BLaER1 treated with 17β-estradiol and CSF1 and Interleukin-3, amounts not matched to agents 10 nM and 100 nM (cell line): ENCODE measurements around the gene PILRA.
"Not testable (repeated sequence)": the region's sequence is repeated elsewhere in the genome, so short reads cannot be mapped to it uniquely, and the experiment has no call there.

Source experiments
- H3K27ac ChIP-seq, 11 experiments: shearing (Covaris generic); formaldehyde crosslinking; 2 replicates each; pipeline ENCODE4 v1.8.1; 2022
- H3K27me3 ChIP-seq, 11 experiments: shearing (Covaris generic); formaldehyde crosslinking; 2 replicates each; pipeline ENCODE4 v1.8.1; 2022
- H3K36me3 ChIP-seq, 11 experiments: shearing (Covaris generic); formaldehyde crosslinking; 2 replicates each; pipeline ENCODE4 v1.8.1; 2022
- H3K4me1 ChIP-seq, 10 experiments: shearing (Covaris generic); formaldehyde crosslinking; 2 replicates each; pipeline ENCODE4 v1.8.1; 2022
- H3K4me2 ChIP-seq, 11 experiments: shearing (Covaris generic); formaldehyde crosslinking; 2 replicates each; pipeline ENCODE4 v1.8.1; 2022
- H3K4me3 ChIP-seq, 10 experiments: shearing (Covaris generic); formaldehyde crosslinking; 2 replicates each; pipeline ENCODE4 v1.8.1; 2022
- H3K9ac ChIP-seq, 11 experiments: shearing (Covaris generic); formaldehyde crosslinking; 2 replicates each; pipeline ENCODE4 v1.8.1; 2022
- H3K9me3 ChIP-seq, 11 experiments: shearing (Covaris generic); formaldehyde crosslinking; replicated peaks in 1 of 11; 2 replicates each; pipeline ENCODE4 v1.8.1; 2022
- H4K20me1 ChIP-seq, 11 experiments: shearing (Covaris generic); formaldehyde crosslinking; 2 replicates each; pipeline ENCODE4 v1.8.1; 2022
- Cebpa-rat ChIP-seq, 11 experiments: shearing (Covaris generic); IDR thresholded peaks; 2 replicates each; pipeline ENCODE4 v1.8.1; 2022

The PILRA gene

DNA sequence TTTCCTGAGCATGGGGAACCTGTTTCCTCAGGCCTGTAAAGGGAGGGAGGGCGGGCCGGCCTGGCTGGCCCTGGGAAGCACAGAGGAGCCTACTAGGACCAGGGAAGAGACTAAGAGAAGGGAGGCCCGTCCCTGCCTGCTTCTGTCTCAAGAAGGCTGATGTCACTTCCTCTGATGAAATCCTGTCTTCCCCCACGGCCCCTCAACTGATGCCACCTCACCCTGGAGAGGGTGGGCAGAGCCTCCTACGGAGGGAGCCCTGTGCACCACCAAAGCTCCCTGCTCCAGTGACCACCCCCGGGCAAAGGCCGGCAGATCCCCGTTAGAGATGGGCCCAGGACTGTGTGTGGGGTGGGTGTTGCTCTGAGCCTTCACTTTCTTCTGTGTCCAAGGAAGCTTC lies 1.0 kb upstream of the PILRA start:
- Histone ChIP-seq H3K36me3 (peaks cover 0 to 30% (median 0%) of the 10 kb centered on the region in 11 experiments; a peak in 4 of 22 replicates), H4K20me1 (peaks cover 0 to 18% (median 0%) of the 10 kb centered on the region in 11 experiments; a peak in 3 of 22 replicates), H3K4me3 (peak overlapping the region in 8 of 10 experiments; percentile 20 to 72 (median 42); a peak in 9 of 20 replicates), H3K27ac (peak overlapping the region; percentile 85 to 98 (median 92)), H3K27me3 (no peaks in the 10 kb centered on the region), H3K4me2 (peak overlapping the region; percentile 78 to 99 (median 96)), H3K9me3 (no peaks in the 10 kb centered on the region), H3K4me1 (peaks cover 70 to 99% (median 81%) of the 10 kb centered on the region in 10 experiments), H3K9ac (peak overlapping the region; percentile 65 to 87 (median 75))
- 0 out of 22 replicates have a peak, but pooled peaks of 3 of the 11 experiments have one; percentile 17 to 26 (median 22) for TF ChIP-seq Cebpa-rat (IDR thresholded peaks at IDR 0.05)

DNA sequence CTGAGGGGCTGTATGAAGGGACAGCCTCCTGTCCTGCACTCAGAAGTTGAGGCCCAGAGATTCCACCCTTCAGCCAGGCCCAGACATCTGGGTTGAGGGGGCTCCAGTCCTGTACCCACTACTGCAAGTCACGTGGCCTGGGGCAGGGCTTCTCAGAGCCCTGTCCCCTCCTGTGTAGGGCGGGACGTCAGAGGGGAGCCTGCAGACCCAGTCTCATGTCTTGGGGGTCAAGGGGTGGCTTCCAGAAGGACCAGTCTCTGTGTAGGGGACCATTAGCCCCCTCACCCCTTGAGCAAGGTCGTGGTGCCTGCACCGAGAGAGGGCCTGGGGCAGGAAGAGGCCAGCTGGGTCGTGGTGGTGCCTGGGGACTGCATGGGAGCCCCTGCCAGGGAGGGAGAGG lies 593 bp upstream of the PILRA start:
- Histone ChIP-seq H3K27me3 (no peaks in the 10 kb centered on the region), H3K9ac (peak overlapping the region; percentile 65 to 87 (median 74)), H4K20me1 (peaks cover 0 to 14% (median 0%) of the 10 kb centered on the region in 11 experiments; a peak in 2 of 22 replicates), H3K4me2 (peak overlapping the region; percentile 78 to 99 (median 96)), H3K4me1 (peaks cover 65 to 99% (median 78%) of the 10 kb centered on the region in 10 experiments), H3K4me3 (peak overlapping the region in 8 of 10 experiments; percentile 20 to 72 (median 42); a peak in 10 of 20 replicates), H3K36me3 (peaks cover 0 to 34% (median 0%) of the 10 kb centered on the region in 11 experiments; a peak in 4 of 22 replicates), H3K9me3 (no peaks in the 10 kb centered on the region), H3K27ac (peak overlapping the region; percentile 85 to 98 (median 92))
- TF ChIP-seq Cebpa-rat (IDR thresholded peaks at IDR 0.05) = no peak

- H3K4me1 ChIP-seq = peaks cover 52 to 99% (median 74%) of the 10 kb centered on the region in 10 experiments
- H3K9ac ChIP-seq = peak overlapping the region in 10 of 11 experiments; percentile 65 to 87 (median 76); a peak in 17 of 22 replicates
- not testable (repeated sequence) for H3K27me3 ChIP-seq, H4K20me1 ChIP-seq, H3K9me3 ChIP-seq
- H3K36me3 ChIP-seq = peaks cover 0 to 47% (median 0%) of the 10 kb centered on the region in 11 experiments; a peak in 5 of 22 replicates
- peak overlapping the region; percentile 85 to 98 (median 92); a peak in 21 of 22 replicates for H3K27ac ChIP-seq
- H3K4me3 ChIP-seq = peak overlapping the region in 4 of 10 experiments; percentile 57 to 72 (median 66); a peak in 8 of 20 replicates
- H3K4me2 ChIP-seq = peak overlapping the region; percentile 78 to 99 (median 96)
Measured at GRCh38 chr7:100373870-100374598, 747 bp downstream of the PILRA start.

GRCh38 chr7:100374601-100375000 lies 1.3 kb downstream of the PILRA start:
- Histone ChIP-seq H3K36me3 (peaks cover 0 to 50% (median 0%) of the 10 kb centered on the region in 11 experiments; a peak in 5 of 22 replicates), H3K27ac (peak overlapping the region in 9 of 11 experiments; percentile 30 to 98 (median 93); a peak in 17 of 22 replicates), H3K9ac (peak overlapping the region in 7 of 11 experiments; percentile 12 to 87 (median 77); a peak in 9 of 22 replicates), H3K4me3 (peak overlapping the region in 3 of 10 experiments; percentile 57 to 72 (median 72); a peak in 7 of 20 replicates), H4K20me1 (no peaks in the 10 kb centered on the region), H3K27me3 (no peaks in the 10 kb centered on the region), H3K4me2 (peak overlapping the region; percentile 78 to 99 (median 96); a peak in 19 of 22 replicates), H3K4me1 (peaks cover 46 to 100% (median 74%) of the 10 kb centered on the region in 10 experiments), H3K9me3 (no peaks in the 10 kb centered on the region)
- no peak for TF ChIP-seq Cebpa-rat (IDR thresholded peaks at IDR 0.05)

DNA sequence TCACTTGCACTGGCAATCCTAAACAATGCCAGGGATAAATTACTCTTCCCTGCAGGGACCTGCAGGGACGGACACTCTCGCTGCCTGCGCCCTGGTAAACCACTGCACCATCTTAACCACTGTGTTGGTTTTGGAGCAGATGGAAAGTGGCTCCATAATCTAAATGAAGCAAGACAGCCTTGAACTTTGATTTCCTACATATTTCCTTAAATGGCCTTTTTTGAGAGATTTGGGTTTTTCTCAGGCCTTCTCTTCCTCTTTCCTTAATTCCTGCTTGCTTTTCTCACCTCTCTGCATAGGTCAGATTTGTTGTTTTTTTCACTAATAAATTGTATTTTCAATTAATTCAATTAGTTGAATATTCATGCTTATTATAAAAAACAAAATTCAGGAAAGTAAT lies 2.8 kb downstream of the PILRA start:
- TF ChIP-seq Cebpa-rat (IDR thresholded peaks at IDR 0.05) = no peak
- Histone ChIP-seq H3K9ac (peak overlapping the region in 3 of 11 experiments; percentile 45 to 87 (median 84); a peak in 6 of 22 replicates), H3K4me3 (peak overlapping the region in 3 of 10 experiments; percentile 57 to 72 (median 72); a peak in 6 of 20 replicates), H4K20me1 (no peaks in the 10 kb centered on the region), H3K9me3 (no peaks in the 10 kb centered on the region), H3K27ac (peak overlapping the region in 3 of 11 experiments; percentile 7 to 32 (median 18); a peak in 3 of 22 replicates), H3K4me2 (peak overlapping the region in 5 of 11 experiments; percentile 49 to 99 (median 97); a peak in 10 of 22 replicates), H3K4me1 (peaks cover 45 to 100% (median 73%) of the 10 kb centered on the region in 10 experiments), H3K36me3 (peaks cover 0 to 50% (median 0%) of the 10 kb centered on the region in 11 experiments; a peak in 5 of 22 replicates), H3K27me3 (no peaks in the 10 kb centered on the region)

DNA sequence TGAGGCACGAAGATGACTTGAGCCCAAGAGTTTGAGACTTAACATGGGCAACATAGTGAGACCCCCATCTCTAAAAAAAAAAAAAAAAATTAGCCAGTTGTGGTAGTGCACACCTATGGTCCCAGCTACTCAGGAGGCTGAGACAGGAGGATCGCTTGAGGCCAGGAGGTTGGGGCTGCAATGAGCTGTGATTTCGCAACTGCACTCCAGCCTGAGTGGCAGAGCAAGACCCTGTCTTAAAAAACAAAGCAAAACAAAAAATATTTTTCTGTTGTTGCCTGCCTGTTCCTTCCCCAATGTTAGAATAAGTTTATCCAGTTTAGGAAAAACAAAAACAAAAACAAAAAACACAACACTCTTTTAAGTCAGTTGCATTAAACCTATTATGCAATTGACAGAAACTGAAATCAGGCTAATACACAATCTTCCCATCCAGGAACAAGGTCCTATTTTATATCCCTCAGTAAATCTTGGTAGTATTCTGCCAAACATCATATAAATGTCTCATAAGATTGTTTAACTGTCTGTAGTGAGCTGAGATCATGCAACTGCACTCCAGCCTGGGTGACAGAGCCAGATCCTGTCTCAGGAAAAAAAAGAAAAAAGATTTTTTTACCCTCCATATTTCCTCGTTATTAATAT lies 4.9 kb downstream of the PILRA start:
- Histone ChIP-seq H3K9me3 (peaks cover 0 to 7% (median 0%) of the 10 kb centered on the region in 11 experiments; a peak in 4 of 22 replicates), H3K9ac (peak overlapping the region in 2 of 11 experiments; percentile 74 to 84; a peak in 5 of 22 replicates), H3K27me3 (no peaks in the 10 kb centered on the region), H3K4me1 (peaks cover 27 to 98% (median 64%) of the 10 kb centered on the region in 10 experiments), H3K36me3 (peaks cover 0 to 66% (median 0%) of the 10 kb centered on the region in 11 experiments; a peak in 5 of 22 replicates), H4K20me1 (no peaks in the 10 kb centered on the region), H3K4me3 (peak overlapping the region in 2 of 10 experiments; percentile 72; a peak in 4 of 20 replicates), H3K4me2 (peak overlapping the region in 6 of 11 experiments; percentile 27 to 99 (median 72); a peak in 11 of 22 replicates), H3K27ac (peak overlapping the region in 2 of 11 experiments; percentile 32 to 44; a peak in 3 of 22 replicates)
- TF ChIP-seq Cebpa-rat (IDR thresholded peaks at IDR 0.05) = peak in 8 of 11 experiments; percentile 27 to 81 (median 57); a peak in 10 of 22 replicates

DNA sequence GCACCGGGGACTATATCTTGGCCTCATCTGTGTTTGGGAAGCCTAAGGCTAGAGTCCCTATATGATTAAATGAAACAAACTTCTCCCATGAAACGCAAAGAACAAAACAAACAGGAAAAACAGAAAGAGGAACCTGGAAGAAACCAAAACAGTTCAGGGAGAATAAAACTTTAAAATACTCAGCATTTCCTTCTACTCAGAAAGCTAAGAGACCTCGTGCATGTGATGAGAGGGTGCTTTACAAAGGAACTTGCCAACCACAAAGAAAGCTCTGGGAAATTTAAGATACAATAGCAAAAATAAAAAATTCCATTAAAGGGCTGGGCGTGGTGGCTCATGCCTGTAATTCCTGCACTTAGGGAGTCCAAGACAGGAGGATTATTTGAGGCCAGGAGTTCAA lies 6.9 kb downstream of the PILRA start:
- Histone ChIP-seq H4K20me1 (peaks cover 0 to 4% (median 0%) of the 10 kb centered on the region in 11 experiments; a peak in 1 of 22 replicates), H3K27ac (peak overlapping the region in 9 of 11 experiments; percentile 38 to 96 (median 81); a peak in 17 of 22 replicates), H3K9me3 (peaks cover 0 to 7% (median 0%) of the 10 kb centered on the region in 11 experiments; a peak in 4 of 22 replicates), H3K36me3 (peaks cover 0 to 62% (median 0%) of the 10 kb centered on the region in 11 experiments; a peak in 5 of 22 replicates), H3K9ac (peak overlapping the region in 8 of 11 experiments; percentile 16 to 84 (median 70); a peak in 13 of 22 replicates), H3K4me2 (peak overlapping the region; percentile 3 to 99 (median 55); a peak in 20 of 22 replicates), H3K27me3 (no peaks in the 10 kb centered on the region), H3K4me3 (peak overlapping the region in 1 of 10 experiments; percentile 72; a peak in 2 of 20 replicates), H3K4me1 (peaks cover 32 to 100% (median 66%) of the 10 kb centered on the region in 10 experiments)
- TF ChIP-seq Cebpa-rat (IDR thresholded peaks at IDR 0.05) = no peak

- not testable (repeated sequence) for H3K27me3 ChIP-seq, H3K9ac ChIP-seq, H3K9me3 ChIP-seq, H3K4me3 ChIP-seq
- Histone ChIP-seq H4K20me1 (peaks cover 0 to 12% (median 0%) of the 10 kb centered on the region in 11 experiments; a peak in 2 of 22 replicates), H3K4me2 (peak overlapping the region in 3 of 11 experiments; percentile 96 to 99 (median 97); a peak in 5 of 22 replicates), H3K4me1 (peaks cover 44 to 100% (median 73%) of the 10 kb centered on the region in 10 experiments), H3K27ac (peak overlapping the region in 4 of 11 experiments; percentile 85 to 96 (median 88); a peak in 6 of 22 replicates), H3K36me3 (peaks cover 0 to 49% (median 0%) of the 10 kb centered on the region in 11 experiments; a peak in 5 of 22 replicates)
Measured at GRCh38 chr7:100381531-100382233, 8.4 kb downstream of the PILRA start.

DNA sequence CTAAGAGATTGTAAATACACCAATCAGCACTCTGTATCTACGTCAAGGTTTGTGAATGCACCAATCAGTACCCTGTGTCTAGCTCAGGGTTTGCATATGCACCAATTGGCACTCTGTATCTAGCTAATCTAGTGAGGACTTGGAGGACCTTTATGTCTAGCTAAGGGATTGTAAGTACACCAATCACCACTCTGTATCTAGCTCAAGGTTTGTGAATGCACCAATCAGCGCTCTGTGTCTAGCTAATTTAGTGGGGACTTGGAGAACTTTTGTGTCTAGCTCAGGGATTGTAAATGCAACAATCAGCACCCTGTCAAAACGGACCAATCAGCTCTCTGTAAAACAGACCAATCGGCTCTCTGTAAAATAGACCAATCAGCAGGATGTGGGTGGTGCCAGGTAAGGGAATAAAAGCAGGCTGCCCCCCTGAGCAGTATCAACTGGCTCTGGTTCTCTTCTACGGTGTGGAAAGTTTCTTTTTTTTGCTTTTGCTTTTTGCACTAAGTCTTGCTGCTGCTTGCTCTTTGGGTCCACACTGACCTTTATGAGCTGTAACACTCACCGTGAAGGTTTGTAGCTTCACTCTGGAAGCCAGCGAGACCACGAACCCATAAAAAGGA lies 9.1 kb downstream of the PILRA start:
- H3K27me3 ChIP-seq, H3K4me3 ChIP-seq, H3K9me3 ChIP-seq: not testable (repeated sequence)
- Histone ChIP-seq H3K4me2 (peak overlapping the region in 6 of 11 experiments; percentile 12 to 99 (median 73); a peak in 9 of 22 replicates), H3K36me3 (peaks cover 0 to 42% (median 0%) of the 10 kb centered on the region in 11 experiments; a peak in 5 of 22 replicates), H4K20me1 (peaks cover 0 to 19% (median 0%) of the 10 kb centered on the region in 11 experiments; a peak in 2 of 22 replicates), H3K9ac (peak overlapping the region in 2 of 11 experiments; percentile 13 to 51; a peak in 1 of 22 replicates), H3K27ac (peak overlapping the region in 6 of 11 experiments; percentile 38 to 57 (median 50); a peak in 10 of 22 replicates), H3K4me1 (peaks cover 44 to 100% (median 77%) of the 10 kb centered on the region in 10 experiments)
